AG09319 (cell line): ENCODE results near the gene FARP1.

Source experiments
- DNase-seq: peaks from one replicate; pipeline ENCODE4 v3.0.0-alpha.2; 2010; ENCODE audit warnings: low read depth; ENCODE audit errors: extremely low read depth
- CTCF ChIP-seq: IDR thresholded peaks from 2 replicates; pipeline ENCODE4 v1.5.1; 2011; ENCODE audit warnings: low read depth, mild to moderate bottlenecking, inconsistent platforms, low read length, moderate library complexity

FARP1 gene

GRCh38 chr13:98428256-98428966 is 285.5 kb downstream of the FARP1 start:
- DNase-seq = no peak
- TF ChIP-seq CTCF = no peak

- no peak for DNase-seq
- no peak for TF ChIP-seq CTCF
Measured at GRCh38 chr13:98429081-98429480, 286.2 kb downstream of the FARP1 start.

- DNase-seq = no peak
- TF ChIP-seq CTCF = no peak
Measured at GRCh38 chr13:98429531-98429930, 286.6 kb downstream of the FARP1 start.

- no peak for TF ChIP-seq CTCF
- no peak for DNase-seq
Measured at GRCh38 chr13:98429977-98430736, 287.3 kb downstream of the FARP1 start.

GRCh38 chr13:98432638-98433037 is 289.7 kb downstream of the FARP1 start:
- no peak for DNase-seq
- no peak for TF ChIP-seq CTCF

- no peak for DNase-seq
- no peak for TF ChIP-seq CTCF
Measured at GRCh38 chr13:98433654-98434053, 290.8 kb downstream of the FARP1 start.

- DNase-seq = no peak
- TF ChIP-seq CTCF = no peak
Measured at GRCh38 chr13:98434060-98434459, 291.2 kb downstream of the FARP1 start.
